Kasumi-1 (cell line): ENCODE results near the gene CORO2A.
"Not testable (repeated sequence)": the region's sequence is repeated elsewhere in the genome, so short reads cannot be mapped to it uniquely, and the experiment has no call there.

Source experiments
- DNase-seq, 2 experiments: peaks; one replicate each; lab custom pipeline; 2025; lab: John Stamatoyannopoulos, UW

The CORO2A gene

DNA sequence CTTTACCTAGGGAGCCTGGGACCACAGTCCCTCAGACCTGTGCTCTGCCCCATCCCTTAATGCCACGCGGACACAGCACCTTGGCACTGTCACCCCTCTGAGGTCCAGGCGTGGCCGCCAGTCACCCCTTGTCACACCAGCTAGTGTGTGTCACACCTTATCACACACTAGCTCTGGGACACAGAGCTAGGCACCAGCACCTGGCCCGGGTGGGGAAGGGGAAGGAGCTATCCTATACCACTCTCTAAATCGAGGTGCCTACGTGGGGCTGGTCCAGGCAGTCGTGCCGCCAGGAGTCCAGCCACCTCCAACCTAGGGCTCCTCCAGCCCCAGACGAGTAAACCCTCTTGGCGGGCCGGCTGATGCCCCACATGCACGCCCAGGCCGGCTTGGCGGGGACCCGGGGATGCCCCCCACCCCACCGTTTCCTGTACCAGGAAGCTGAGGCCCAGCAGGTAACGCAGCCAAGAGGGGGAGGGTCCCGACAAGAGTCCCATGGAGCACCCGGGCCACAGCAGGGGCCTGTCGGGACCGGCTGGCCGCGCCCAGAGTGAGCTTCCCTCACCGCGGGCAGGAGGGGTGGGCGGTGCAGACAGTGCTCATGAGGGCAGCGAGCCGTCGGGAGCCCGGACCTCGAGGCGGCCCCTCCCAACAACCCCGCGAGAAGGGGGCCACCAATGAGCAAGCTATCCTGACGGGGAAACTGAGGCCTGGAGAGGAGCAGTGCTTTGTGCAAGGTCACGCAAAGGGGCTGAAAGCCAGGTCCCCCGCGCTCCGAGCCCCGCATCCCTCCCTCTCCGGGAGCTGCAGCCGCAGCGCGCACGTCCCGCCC is 550 bp downstream of the CORO2A start:
- no peak for DNase-seq

DNA sequence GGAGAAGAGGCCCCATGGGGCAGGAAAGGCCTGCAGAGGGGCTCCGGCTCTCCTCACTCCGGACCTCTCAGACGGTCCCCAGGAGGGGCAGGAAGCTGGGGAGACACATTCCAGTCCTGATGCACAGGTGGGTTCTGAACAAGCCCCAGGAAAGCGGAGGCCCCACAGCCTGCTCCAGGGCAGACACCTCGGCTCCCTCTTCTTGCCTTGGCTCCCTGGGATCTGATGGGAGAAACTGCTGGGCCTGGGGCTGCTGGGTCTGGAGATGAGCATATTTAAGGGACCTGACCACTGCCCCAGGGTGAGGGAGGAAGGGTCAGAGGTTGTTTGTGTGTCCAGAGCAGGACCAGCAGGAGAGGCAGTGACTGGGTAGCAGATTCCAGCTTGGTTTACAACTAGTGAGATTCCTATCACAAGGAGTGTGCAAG is 1.2 kb downstream of the CORO2A start:
- no peak for DNase-seq

DNA sequence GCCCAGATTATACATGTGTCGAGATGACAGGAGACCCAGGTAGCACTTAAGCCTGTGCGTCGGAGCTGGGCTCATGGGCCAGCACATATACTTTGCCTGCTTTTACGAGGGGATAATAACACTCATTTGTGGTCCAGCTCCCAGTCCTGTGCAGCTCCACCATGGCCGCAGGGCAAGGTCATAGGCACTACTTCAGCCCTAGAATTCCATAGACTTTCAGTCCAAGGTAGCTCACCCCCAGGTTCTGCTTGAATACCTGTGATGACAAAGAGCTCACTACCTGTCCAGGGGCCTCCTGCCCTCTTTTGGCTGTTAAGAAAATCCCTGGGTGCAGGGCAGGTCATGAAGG is 1.7 kb downstream of the CORO2A start:
- DNase-seq, result no peak

DNA sequence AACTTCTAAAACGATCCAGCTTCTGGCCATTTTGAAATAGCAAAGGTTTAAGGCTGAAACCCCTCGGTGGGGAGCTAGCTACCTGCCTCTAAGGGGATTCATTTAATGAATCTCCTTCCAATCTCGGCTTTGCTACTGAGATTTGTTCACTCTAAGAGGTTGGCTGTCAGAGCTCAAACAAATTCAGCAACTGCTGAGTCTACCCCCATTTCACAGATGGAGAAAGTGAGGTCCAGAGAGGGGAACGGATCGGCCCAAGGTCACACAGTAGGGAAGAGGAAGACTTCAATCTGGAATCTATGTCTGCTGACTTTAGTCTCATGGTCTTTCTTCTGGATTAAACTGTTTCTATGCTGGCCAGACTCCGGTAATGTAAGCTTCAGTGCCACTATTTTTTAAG is 3.0 kb downstream of the CORO2A start:
- no peak for DNase-seq

GRCh38 chr9:98187926-98188325 is 4.5 kb downstream of the CORO2A start:
- no peak for DNase-seq

GRCh38 chr9:98186236-98186635 is 6.2 kb downstream of the CORO2A start:
- no peak for DNase-seq

- no peak for DNase-seq
These were observed 6.7 kb downstream of the CORO2A start for GRCh38 chr9:98185611-98186171.

DNA sequence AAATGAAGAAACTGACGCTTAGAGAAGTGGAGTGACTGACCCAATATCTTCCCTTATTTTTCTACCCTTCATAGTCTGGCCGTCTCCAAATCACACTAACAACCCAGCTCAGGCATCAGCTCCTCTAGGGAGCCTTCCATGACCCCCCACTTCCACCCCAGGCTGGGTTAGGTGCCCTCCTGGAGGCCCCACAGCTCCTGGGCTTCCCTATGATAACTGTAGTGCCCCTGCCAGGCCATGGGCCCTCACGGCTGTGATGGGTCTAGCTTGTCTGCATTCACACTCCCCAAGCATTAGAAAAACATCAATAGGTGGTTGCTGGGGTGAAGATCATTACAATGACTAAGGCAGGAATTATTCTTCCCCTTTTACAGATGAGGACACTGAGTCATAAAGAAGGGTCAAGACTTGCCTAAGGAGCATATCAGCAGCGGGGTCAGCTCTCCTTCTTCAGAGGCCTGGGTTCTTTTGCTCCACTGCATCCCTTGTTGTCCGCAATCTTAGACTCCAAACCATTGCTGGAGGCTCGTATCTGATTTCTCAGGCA is 7.3 kb downstream of the CORO2A start:
- DNase-seq, result no peak

DNA sequence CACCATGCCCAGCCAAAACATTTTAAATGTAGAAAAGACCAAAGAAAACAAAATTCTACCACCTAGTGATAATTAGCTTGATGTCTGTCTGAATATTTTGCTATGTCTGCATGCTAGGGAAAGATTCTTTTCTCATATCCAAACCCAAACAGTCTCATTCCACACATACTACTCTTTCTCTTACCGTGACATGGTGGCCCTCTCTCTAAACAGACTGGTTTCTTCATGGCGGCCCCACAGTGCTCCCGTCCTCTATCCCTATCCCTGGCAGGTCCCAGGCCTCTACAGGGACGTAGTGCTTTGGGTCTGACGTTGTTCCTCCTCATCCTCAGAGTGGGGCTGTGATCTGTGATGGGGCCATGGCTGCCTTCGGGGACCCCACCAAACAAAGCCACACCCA is 8.1 kb downstream of the CORO2A start:
- no peak for DNase-seq

DNA sequence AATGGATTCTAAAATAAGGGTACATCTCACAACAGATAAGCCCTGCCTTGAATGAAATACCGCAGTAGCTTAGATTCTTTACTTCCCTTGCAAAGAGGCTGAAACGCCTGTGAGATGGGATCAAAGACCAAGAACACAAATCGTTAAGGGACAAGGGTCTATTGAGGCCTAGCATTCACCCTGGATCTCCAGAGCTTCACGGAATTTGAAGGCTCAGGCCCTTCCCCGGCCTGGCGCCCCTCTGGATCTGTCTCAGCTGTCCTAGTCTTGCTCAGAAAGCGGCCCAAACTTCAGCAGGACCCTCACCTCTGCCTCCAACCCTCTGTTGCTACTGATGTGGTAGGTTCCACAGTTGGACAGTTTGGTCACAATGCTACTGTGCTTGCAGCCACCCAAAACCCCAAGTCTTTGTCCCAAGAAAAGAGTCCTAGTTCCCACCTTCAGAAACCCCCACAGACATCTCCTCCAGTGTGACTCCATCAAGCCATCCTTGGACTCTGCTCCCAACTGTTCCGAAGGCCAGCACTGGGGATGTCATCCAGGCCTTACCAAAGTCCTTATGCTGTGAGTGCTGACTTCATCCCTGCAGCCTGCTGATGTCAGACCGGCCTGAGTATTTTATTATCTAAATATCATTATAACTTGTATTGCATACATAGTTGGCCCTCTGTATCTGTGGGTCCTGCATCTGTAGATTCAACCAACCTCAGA is 9.4 kb downstream of the CORO2A start:
- DNase-seq, result no peak

DNA sequence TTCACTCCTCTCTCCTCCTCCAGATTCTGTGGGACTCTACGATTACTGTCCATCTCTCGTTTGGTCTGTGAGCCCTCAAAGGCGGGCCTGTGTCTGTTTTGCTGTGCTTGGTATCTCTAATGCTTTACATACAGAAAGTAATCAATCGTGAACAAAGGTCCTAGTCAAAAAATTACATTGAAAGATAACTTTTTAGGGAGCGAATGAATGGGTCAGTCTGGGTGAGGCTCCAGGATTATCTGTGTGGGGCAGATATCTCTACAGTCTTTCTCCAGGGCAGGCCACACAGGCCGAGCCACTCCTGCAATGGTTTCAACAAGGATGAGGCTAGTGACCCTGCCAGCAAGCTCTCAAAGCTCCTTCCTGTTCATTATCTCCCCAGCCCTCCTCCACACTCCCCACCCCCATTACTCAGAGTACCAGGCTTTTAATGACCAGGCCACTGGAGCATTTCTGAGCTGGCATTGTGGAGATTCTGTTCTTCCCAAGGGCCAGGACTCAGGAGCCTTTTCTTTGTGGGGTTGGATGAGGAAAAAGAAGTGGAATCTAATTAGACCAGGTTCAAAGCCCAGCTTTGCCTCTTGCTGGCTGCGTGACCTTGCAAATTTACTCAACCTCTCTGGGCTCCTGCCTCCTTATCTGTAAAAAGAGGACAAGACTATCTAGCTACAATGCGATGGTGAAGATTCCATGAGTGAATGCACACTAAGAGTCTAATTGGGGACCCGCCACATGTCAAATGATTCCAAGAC is 10.2 kb downstream of the CORO2A start:
- no peak for DNase-seq

- no peak for DNase-seq
These were observed 10.7 kb downstream of the CORO2A start for GRCh38 chr9:98181746-98182068.

DNA sequence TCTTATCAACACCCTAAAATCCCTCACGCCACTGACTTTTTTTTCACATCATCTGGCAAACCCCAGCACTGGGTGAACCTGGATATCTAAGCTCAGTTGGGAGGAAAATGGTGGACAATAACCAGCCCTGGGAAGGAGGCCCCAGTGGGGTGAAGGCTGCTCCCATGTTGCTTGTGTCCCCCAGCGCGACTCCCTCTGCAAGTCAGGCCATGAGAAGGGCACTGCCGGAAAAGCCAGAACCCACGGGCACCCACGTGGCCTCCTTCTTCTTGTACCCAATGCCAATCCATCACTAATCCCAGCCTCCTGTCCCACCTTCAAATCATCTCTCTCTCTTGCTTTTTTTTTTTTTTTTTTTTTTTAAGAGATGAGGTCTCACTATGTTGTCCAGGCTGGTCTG is 11.4 kb downstream of the CORO2A start:
- no peak for DNase-seq

DNA sequence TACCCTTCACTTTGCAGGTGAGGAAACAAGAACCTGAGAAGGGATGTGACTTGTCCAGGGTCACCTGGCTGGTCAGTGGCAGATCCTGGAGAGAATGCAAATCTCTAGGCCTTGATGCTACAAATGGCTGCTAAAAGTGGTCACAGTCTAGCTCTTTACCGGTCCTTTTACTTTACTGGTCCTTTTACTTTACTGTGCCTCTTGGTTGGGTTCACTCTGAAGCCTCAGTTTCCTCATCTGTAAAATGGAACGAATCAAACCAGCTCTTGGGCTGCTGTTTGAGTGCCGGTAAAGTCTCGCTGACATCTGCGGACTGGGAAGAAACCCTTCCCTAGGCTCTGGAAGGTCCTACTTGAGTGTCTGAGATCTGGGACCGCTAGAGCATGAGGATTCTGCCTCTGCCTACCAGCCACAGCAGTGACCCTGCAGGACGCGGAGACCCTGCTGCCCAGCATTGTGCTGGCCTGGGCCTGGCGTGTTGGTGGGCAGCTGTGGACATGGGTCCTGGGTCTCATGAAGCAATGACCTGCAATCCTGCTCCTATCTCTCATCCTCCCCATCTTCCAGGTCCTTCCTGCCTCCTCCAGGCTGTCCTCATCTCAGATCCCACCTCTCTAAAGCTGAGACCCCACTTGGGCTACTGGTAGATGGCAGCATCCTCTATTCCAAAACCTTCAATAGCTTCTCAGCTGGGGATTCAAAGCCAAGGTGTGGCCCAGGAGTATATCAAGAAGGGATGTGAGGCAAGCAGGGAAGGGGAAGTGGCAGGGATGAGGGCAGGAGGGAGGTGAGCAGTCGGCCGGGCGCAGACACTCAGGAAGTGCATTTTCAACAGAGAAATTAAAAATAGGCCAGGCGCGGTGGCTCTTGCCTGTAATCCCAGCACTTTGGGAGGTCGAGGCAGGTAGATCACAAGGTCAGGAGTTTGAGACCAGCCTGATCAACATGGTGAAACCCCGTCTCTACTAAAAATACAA is 13.3 kb downstream of the CORO2A start:
- no peak for DNase-seq

DNA sequence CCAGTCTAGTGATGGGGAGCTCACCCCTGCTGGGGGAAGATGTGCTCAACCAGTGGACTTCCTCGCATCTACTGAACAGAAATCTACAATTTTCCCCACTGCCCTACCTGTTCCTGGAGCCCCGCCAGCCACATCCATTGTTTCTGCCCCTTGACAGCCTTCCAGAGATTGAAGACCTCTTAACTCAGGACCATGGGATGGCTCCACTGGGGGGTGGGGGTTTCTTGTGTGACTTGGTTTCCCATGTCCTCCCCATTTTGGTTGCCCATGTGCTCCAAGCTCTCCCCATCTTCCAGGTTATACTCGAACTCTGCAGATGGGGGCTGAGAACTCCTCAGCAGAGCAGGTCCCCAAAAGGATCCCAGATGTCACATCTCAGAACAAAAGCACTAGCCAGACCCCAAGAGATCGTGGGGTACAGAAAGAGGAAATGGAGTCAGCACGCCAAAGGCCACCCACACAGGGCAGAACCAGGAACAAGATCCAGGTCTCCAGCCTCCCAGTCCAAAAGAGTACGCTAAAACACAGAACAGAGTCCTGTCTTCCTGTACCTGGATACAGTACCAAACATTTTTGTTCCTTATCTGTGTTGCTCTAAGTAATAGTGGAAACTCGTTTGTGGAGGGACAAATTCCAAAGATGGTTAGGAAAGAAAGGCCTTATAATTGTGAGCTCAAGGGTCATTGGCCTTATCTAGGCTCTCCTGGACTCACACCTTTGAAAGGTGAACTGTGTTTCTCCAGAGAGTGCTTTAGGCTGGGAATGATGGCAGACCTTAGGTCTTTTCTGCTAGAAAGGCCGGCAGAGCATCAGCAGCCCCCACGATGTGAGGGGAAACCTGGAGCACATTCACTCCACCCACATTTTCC is 15.8 kb downstream of the CORO2A start:
- DNase-seq, result no peak

DNA sequence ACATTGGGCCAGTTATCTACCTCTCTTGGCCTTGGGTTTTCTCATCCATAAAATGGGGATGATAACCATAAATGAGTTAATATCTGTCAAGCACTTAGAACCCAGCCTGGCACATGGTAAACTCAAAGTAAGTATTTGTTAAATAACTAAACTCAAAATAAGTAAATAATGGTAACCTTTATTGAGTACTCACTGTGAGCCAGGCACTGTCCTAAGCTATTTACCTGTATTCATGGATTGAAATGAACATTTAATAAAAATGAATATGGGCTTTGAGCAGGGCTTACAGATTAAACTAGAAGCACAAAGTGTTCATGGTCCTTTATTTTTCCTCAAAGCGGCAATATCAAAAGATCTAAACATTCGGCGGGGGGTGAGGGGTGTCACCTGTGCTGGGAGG is 16.7 kb downstream of the CORO2A start:
- DNase-seq, result no peak

DNA sequence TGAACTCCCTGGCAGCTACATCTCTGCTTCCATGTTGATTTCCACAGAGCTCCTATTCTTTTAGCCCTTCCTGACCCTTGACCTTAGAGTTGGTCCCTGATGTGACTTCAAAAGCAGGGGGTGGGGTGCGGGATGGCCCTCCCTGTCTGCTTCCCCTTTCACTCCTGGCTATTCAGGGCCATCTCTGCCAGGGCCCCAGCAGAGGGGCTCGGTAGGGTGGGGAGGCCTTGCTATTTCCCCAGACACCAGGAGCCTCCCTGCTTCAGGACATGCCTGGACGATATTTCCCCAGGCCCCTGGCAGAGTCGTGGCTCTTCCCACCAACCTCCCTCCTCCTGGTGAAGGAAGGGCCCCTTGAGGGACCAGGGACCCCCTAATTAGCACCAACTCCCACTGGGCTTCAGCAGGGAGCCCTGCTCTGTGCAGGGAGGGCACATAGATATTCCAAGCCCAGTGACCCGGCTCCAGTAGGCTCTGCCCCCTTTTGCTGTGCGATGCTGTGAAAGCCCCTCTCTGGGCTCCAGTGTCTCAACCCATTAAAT is 17.3 kb downstream of the CORO2A start:
- DNase-seq, result no peak

DNA sequence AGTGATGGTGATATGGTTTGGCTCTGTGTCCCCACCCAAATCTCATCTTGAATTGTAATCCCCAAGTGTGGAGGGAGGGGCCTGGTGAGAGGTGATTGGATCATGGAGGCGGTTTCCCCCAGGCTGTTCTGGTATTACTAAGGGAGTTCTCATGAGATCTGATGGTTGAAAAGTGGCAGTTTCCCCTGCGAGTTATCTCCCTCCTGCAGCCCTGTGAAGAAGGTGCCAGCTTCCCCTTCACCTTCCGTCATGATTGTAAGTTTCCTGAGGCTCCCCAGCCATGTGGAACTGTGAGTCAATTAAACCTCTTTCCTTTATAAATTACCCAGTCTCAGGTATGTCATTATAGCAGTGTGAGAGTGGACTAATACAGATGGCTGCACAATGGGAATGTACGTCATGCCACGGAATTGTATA is 17.9 kb downstream of the CORO2A start:
- DNase-seq, result not testable (repeated sequence)

GRCh38 chr9:98173181-98173580 is 19.3 kb downstream of the CORO2A start:
- no peak for DNase-seq

DNA sequence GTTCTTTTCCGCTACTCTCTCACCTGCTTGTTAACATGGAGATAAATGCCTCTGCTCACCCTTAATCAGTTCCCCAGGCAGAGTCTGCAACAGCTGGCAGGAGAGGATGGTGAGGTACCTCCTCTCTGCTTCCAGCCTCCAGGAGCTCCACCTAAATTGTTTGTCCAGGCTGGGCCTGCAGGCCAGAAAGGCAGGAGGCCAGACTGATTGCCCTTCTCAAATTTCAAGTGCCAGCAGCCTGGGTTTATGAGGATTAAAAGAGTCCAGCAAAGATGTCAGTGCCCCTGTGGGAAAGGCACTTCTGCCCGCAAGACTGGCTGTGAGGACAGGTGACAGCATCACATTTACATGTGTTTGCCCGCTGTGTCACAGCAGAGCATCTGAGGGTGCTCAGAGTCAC is 19.8 kb downstream of the CORO2A start:
- DNase-seq, result no peak
